ENCODE measurements around the gene SLC25A22. TPM values are rescaled to one million over a fixed set of nuclear protein-coding genes. Genes with fewer than 3 reads are reported as not detected.
A peak's percentile ranks its signal among the peaks of the same experiment; 100 is the strongest.

The SLC25A22 gene
- total and polyA plus RNA-seq, 9 of the 15 experiments (the other 6 are each of a cell fraction or from before 2014, with no cell fraction given) = 0.41 to 55.4 (median 11.4) TPM

DNA sequence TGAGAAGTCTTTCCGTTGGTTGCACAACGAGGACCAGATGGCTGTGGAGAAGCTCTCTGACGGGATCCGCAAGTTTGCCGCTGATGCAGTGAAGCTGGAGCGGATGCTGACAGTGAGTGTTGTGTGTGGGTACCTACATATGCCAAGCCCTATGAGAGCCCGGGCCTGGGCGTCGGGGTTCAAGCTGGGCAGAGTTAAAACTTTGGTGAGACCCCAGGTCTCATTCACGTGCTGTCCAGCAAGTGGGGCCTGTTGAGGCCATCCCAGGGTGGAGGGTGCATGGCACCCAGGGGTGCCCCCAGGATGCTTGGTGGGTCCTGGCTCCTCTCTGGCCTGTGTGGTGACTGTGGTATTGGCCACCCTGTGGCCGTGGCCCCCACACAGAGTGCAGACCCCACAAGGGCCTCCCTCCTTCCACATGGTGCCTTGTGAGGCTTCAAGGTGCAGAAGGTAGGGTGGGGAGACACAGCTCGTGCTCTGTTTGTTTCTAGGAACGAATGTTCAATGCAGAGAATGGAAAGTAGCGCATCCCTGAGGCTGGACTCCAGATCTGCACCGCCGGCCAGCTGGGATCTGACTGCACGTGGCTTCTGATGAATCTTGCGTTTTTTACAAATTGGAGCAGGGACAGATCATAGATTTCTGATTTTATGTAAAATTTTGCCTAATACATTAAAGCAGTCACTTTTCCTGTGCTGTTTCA, 33.6 kb downstream of the SLC25A22 start (continued):
- TF ChIP-seq BMI1 (IDR thresholded peaks at IDR 0.05; ENCODE audit: low read length) (no peak), TAF15 (IDR thresholded peaks at IDR 0.05; ENCODE audit: low read depth, low read length) (0 out of 2 replicates have a peak, but pooled peaks have one; percentile 81), NFE2L1 (tag; IDR thresholded peaks at IDR 0.05; ENCODE audit: borderline replicate concordance, low read depth) (no peak), MCM5 (IDR thresholded peaks at IDR 0.05; ENCODE audit: low read depth) (no peak), FOXK1 (CRISPR knock-in tag; IDR thresholded peaks at IDR 0.05; ENCODE audit: borderline replicate concordance) (no peak), NR2F6 (CRISPR knock-in tag; IDR thresholded peaks at IDR 0.05) (no peak), MLLT1 (IDR thresholded peaks at IDR 0.05) (no peak), DPF2 (IDR thresholded peaks at IDR 0.05) (no peak), TAL1 (IDR thresholded peaks at IDR 0.05) (no peak), TCF7 (IDR thresholded peaks at IDR 0.05; ENCODE audit: borderline replicate concordance) (no peak), MEIS2 (IDR thresholded peaks at IDR 0.05; ENCODE audit: partially characterized antibody) (no peak), SRSF1 (IDR thresholded peaks at IDR 0.05; ENCODE audit: low read depth, low read length) (no peak), CBX5 (IDR thresholded peaks at IDR 0.05; ENCODE audit: borderline replicate concordance, low read depth) (no peak), CEBPG (CRISPR knock-in tag; IDR thresholded peaks at IDR 0.05) (no peak), CEBPG (tag; conservative IDR thresholded peaks at IDR 0.05 in 1 of 2, IDR thresholded peaks at IDR 0.05 in 1 of 2) (no peak), HINFP (tag; conservative IDR thresholded peaks at IDR 0.05; ENCODE audit: low read depth) (no peak), ATF7 (IDR thresholded peaks at IDR 0.05) (no peak), RB1 (IDR thresholded peaks at IDR 0.05; ENCODE audit: low read depth) (peak; percentile 26; the same call in 1 of the 2 replicates), L3MBTL2 (IDR thresholded peaks at IDR 0.05) (no peak), CREB1 (IDR thresholded peaks at IDR 0.05) (no peak), CREB1 (CRISPR knock-in tag; IDR thresholded peaks at IDR 0.05) (no peak), JUND (IDR thresholded peaks at IDR 0.05; ENCODE audit: borderline replicate concordance, low read depth, low read length) (no peak), JUND (tag; IDR thresholded peaks at IDR 0.05; ENCODE audit: borderline replicate concordance, low read depth, low read length) (no peak), ZNF431 (CRISPR knock-in tag; IDR thresholded peaks at IDR 0.05) (no peak)
- TF ChIP-seq, protein P1, sequence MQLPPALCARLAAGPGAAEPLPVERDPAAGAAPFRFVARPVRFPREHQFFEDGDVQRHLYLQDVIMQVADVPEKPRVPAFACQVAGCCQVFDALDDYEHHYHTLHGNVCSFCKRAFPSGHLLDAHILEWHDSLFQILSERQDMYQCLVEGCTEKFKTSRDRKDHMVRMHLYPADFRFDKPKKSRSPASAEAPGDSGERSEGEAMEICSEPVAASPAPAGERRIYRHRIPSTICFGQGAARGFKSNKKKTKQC (CRISPR knock-in tag; IDR thresholded peaks at IDR 0.05) = no peak
- TF ChIP-seq, protein P2, sequence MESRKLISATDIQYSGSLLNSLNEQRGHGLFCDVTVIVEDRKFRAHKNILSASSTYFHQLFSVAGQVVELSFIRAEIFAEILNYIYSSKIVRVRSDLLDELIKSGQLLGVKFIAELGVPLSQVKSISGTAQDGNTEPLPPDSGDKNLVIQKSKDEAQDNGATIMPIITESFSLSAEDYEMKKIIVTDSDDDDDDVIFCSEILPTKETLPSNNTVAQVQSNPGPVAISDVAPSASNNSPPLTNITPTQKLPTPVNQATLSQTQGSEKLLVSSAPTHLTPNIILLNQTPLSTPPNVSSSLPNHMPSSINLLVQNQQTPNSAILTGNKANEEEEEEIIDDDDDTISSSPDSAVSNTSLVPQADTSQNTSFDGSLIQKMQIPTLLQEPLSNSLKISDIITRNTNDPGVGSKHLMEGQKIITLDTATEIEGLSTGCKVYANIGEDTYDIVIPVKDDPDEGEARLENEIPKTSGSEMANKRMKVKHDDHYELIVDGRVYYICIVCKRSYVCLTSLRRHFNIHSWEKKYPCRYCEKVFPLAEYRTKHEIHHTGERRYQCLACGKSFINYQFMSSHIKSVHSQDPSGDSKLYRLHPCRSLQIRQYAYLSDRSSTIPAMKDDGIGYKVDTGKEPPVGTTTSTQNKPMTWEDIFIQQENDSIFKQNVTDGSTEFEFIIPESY (CRISPR knock-in tag; IDR thresholded peaks at IDR 0.05) = peak; percentile 89

All from K562 (cell line).